Kidney epithelial cell (primary cell): ENCODE results near the gene KIF4A. TPM values are rescaled to one million over a fixed set of nuclear protein-coding genes. Genes with fewer than 3 reads are reported as not detected.
"Not testable (repeated sequence)": the region's sequence is repeated elsewhere in the genome, so short reads cannot be mapped to it uniquely, and the experiment has no call there.

Source experiments
- DNase-seq: peaks from one replicate; pipeline ENCODE4 v3.0.0-alpha.2; 2010; ENCODE audit warnings: low read depth
- H3K27me3 ChIP-seq: 2 replicates; pipeline ENCODE4 v1.6.0; 2011; ENCODE audit warnings: low read length; ENCODE audit not compliant: control insufficient read depth, insufficient read depth
- H3K36me3 ChIP-seq: 2 replicates; pipeline ENCODE4 v1.5.1; 2011; ENCODE audit warnings: low read length; ENCODE audit not compliant: control insufficient read depth, insufficient read depth
- H3K4me3 ChIP-seq: 2 replicates; pipeline ENCODE4 v1.5.1; 2011; ENCODE audit warnings: low read depth, mild to moderate bottlenecking, control low read depth, low read length
- total RNA-seq: library from RNA; depleted of rRNA; stranded (reverse); fragments of >200 nt; gene quantifications from 2 replicates; pipeline ENCODE4 v1.2.3, GENCODE V29; 2015
- TF ChIP-seq, protein P1 (sequence below): IDR thresholded peaks from 2 replicates; pipeline ENCODE4 v1.5.1; 2011; ENCODE audit warnings: mild to moderate bottlenecking, moderate library complexity, low read length, control low read depth, inconsistent platforms; ENCODE audit not compliant: insufficient read depth, poor library complexity, severe bottlenecking

The KIF4A gene
- total RNA-seq, 1 donor from 2014 or later, result 4.8 TPM

DNA sequence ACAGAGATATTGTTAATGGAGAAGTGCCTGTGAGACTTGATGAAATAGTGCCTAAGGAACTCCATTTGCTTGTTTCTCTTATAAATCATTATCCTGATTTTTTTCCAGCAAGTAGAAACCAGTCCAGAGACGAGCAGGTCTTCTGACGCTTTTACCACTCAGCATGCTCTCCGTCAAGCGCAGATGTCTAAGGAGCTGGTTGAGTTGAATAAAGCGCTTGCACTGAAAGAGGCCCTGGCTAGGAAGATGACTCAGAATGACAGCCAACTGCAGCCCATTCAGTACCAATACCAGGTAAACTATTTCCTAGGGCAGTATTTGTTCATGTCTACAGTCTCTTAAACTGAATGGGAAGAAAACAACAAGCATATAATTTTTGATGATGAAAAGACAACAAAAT is 63.6 kb downstream of the KIF4A start:
- H3K36me3 ChIP-seq, result no peaks in the 10 kb centered on the region
- H3K27me3 ChIP-seq, result no peaks in the 10 kb centered on the region
- no peak overlapping the region for H3K4me3 ChIP-seq
- TF ChIP-seq, protein P1, sequence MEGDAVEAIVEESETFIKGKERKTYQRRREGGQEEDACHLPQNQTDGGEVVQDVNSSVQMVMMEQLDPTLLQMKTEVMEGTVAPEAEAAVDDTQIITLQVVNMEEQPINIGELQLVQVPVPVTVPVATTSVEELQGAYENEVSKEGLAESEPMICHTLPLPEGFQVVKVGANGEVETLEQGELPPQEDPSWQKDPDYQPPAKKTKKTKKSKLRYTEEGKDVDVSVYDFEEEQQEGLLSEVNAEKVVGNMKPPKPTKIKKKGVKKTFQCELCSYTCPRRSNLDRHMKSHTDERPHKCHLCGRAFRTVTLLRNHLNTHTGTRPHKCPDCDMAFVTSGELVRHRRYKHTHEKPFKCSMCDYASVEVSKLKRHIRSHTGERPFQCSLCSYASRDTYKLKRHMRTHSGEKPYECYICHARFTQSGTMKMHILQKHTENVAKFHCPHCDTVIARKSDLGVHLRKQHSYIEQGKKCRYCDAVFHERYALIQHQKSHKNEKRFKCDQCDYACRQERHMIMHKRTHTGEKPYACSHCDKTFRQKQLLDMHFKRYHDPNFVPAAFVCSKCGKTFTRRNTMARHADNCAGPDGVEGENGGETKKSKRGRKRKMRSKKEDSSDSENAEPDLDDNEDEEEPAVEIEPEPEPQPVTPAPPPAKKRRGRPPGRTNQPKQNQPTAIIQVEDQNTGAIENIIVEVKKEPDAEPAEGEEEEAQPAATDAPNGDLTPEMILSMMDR, result no peak
- no peak for DNase-seq

DNA sequence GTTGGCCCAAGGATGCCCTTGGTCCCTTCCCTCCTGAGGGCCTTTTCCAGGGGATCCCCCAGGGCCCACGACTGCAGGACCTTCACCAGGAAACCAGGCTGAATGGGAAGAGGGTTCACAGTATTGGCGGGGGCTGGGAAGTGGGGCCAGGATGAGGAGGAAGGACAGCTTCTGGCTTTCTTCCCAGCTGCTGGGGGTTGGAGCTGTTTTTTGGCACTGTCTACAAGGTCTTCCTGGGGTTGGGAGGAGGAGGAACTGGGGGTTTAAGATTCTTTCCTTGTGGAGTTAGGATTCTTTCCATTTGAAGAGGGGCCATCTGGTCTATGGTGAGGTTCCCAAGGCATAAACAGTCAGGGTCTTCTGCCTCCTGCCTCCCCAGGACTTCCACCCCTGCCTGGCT is 64.8 kb downstream of the KIF4A start:
- no peaks in the 10 kb centered on the region for H3K27me3 ChIP-seq
- no peaks in the 10 kb centered on the region for H3K36me3 ChIP-seq
- TF ChIP-seq, protein P1, result no peak
- no peak overlapping the region for H3K4me3 ChIP-seq
- no peak for DNase-seq

DNA sequence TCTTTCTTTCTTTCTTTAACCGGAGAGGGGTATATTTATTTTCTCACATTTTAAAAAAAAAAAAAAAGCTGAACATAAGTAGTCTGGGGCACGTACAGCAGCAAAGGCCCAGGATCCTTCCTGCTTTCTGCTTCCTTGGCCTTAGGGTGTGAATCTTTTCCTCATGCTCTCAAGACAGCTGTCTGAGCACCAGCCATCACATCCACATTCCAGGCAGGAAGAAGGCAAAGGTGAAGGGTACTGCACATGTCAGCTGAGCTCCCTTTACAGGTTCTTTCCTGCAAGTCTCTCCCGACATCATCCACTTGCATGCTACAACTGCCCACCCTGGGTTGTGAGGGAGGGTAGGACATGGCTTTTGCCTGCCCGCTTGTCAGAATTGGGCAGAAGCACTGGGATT is 69.6 kb downstream of the KIF4A start:
- H3K27me3 ChIP-seq, result no peaks in the 10 kb centered on the region
- TF ChIP-seq, protein P1, result no peak
- DNase-seq, result no peak
- H3K4me3 ChIP-seq, result no peak overlapping the region
- H3K36me3 ChIP-seq, result no peaks in the 10 kb centered on the region

DNA sequence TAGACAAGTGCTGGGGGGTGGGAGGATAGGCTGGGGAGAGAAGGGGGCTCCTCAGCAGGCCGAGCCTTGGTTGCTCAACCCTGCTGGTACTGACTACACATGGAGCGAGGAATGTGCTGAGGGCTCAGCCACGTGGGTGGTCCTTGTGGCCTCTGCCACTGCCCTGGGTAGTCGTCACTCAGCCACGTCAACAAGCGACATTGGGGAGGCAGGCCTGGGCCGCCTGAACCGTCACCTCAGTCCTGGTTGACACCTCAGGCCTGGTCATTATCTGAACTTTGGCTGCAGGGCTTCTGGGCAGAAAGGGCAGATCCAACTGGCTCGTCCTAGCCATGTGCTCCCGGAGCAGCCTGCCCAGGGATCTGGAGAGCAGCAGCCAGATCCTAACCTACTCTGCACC is 70.5 kb downstream of the KIF4A start:
- DNase-seq, result no peak
- Histone ChIP-seq H3K27me3 (no peaks in the 10 kb centered on the region), H3K4me3 (no peak overlapping the region), H3K36me3 (no peaks in the 10 kb centered on the region)
- TF ChIP-seq, protein P1, result no peak

DNA sequence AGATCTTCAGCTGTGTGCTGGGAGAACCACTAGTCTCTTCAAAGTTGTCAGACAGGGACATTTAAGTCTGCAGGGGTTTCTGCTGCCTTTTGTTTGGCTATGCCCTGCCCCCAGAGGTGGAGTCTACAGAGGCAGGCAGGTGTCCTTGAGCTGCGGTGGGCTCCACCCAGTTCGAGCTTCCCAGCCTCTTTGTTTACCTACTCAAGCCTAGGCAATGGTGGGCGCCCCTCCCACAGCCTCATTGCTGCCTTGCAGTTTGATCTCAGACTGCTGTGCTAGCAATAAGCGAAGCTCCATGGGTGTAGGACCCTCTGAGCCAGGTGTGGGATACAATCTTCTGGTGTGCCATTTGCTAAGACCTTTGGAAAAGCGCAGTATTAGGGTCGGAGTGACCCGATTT is 78.8 kb downstream of the KIF4A start:
- not testable (repeated sequence) for DNase-seq, H3K36me3 ChIP-seq, H3K27me3 ChIP-seq, H3K4me3 ChIP-seq

DNA sequence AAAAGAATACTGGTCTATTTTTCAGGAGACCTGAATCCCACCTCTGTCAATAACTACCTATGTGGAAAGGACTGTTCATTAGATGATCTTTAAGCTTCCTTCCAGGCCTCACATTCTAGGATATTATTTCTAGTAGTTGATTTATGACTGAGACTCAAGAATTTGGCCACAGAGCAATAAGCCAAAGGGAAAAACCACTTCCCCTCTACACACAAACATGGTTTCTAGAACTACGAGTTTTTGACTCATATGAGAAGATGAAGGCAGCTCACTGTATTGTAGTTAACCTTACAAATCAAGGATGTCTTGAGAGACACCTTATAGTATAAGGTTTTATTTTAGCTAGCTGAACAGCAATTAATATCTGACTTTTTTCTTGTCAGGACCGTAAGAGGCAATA is 96.3 kb downstream of the KIF4A start:
- H3K36me3 ChIP-seq, result no peaks in the 10 kb centered on the region
- H3K27me3 ChIP-seq, result no peaks in the 10 kb centered on the region
- DNase-seq, result no peak
- no peak overlapping the region for H3K4me3 ChIP-seq
- TF ChIP-seq, protein P1, result no peak

DNA sequence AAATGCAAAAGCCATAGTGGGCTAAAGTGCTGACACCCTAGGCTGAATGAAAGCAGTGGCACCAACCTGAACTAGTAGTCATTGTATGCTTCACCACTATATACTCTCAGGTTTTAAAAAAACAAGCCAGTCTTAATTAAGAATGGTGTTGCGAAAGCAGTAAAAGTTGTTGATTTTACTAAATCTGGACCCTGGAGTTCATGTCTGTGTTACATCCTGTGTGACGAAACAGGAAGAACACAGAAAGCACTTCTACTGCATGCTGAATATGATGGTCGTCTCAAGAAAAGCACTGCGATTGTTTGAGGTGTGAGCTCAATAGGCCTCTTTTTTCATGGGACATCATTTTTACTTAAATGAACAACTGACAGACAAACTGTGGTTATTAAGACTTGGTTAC is 109.0 kb downstream of the KIF4A start:
- no peak for DNase-seq
- TF ChIP-seq, protein P1, result no peak
- Histone ChIP-seq H3K27me3 (no peaks in the 10 kb centered on the region), H3K4me3 (no peak overlapping the region), H3K36me3 (no peaks in the 10 kb centered on the region)

DNA sequence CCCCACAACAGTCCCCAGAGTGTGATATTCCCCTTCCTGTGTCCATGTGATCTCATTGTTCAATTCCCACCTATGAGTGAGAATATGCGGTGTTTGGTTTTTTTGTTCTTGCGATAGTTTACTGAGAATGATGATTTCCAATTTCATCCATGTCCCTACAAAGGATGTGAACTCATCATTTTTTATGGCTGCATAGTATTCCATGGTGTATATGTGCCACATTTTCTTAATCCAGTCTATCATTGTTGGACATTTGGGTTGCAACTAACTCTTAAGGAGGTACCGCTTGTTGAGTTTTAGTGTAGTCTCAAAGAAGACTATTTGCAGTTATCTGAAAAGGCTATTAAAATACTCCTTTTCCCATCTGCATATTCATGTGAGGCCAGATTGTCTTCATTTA is 110.3 kb downstream of the KIF4A start:
- H3K36me3 ChIP-seq, DNase-seq, H3K27me3 ChIP-seq, H3K4me3 ChIP-seq: not testable (repeated sequence)
